Cerebellar cortex (tissue), 1 donor: ENCODE measurements around the gene NOTUM.

ENCODE experiments used
- DNase-seq: peaks from one replicate; pipeline ENCODE4 v3.0.0-alpha.2; 2015; ENCODE audit warnings: low spot score

NOTUM gene

GRCh38 chr17:81961087-81961511 is at the start of gene NOTUM:
NOTUM (minus strand) TSS chr17:81961187; CDS start chr17:81960909, 278 bp downstream.
- no peak for DNase-seq

DNA sequence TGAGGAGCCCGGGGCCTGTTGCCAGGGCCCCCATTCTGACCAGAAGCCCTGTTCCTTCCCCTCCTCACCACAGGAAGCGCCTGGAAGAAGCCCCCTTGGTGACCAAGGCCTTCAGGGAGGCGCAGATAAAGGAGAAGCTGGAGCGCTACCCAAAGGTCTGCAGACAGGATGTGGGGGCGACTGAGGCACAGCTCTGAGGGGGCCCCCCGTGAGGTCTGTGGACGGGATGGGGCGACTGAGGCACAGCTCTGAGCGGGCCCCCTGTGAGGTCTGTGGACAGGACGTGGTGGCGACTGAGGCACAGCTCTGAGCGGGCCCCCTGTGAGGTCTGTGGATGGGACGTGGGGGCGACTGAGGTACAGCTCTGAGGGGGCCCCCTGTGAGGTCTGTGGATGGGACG is 48.4 kb upstream of the NOTUM start:
- DNase-seq: no peak

- DNase-seq: no peak
Observed at GRCh38 chr17:82008941-82009405, 48.0 kb upstream of the NOTUM start.

DNA sequence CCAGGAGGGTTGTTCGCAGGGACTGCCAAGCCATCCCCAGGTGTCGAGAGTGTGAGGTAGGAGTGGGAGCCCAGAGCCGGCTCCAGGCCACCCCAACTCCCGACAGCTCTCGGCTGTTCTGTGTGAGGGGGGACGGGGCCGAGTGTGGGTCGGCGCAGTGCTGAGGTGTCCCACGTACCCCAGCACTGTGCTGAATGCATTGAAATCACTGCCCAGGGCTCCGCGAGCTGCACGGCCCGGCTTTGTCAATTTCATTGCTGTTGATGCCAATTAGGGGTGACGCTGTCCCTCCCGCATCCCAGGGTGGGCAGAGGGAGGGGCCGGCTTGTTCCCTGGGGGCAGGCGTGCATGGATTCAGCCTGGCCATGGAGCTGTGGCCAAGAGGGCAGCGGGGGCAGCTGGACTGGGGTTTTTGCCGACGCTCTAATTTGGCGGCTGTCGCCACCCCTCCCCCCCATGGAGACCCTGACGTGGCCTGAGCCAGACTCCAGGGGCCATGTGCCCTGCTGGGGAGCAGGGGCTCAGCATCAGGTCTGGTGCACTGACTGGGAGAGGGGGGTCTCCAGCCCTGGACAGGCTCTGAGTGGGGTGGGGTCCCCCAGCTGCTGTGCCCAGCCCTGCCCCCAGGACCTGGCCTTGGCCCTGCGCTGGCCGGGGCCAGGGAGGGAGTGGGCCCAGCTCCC is 47.4 kb upstream of the NOTUM start:
- DNase-seq: no peak

DNA sequence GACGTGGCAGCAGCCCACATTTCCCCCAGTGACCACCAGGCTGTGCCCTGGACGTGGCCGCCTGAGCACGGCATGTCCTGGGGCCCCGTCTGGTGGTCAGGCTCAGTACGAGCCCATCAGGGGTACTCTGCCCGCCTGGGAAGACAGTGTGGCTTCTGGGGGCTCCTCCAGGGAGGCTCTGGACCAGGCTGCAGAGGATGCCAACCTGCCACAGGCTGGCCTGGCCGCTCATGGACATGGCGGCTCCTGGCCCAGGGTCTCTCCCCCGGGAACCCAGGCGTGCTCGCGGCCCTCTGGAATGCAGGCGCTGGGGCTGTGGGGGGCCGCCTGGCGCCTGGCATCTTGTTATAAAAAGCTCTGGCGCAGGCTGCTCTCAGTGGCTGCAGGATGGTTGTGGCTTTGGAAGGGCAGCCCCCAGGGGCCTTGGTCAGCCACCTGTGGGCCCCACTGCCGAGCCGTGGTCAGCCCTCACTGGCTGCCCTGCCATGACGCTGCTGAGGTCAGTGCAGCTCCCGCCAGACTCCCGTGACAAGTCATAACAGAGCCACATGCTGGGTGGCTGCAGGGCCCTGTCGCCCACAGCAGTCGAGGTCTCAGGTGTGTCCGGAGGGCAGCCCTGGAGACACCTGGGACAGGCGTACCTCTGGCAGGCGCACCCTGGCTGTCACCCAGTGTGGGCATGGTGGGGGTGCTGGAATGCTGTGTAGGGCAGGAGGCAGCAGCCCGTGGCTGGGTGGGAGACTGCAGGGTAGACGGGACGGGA is 46.7 kb upstream of the NOTUM start:
- DNase-seq: no peak

GRCh38 chr17:82007228-82007494 is 46.2 kb upstream of the NOTUM start:
- DNase-seq: no peak

DNA sequence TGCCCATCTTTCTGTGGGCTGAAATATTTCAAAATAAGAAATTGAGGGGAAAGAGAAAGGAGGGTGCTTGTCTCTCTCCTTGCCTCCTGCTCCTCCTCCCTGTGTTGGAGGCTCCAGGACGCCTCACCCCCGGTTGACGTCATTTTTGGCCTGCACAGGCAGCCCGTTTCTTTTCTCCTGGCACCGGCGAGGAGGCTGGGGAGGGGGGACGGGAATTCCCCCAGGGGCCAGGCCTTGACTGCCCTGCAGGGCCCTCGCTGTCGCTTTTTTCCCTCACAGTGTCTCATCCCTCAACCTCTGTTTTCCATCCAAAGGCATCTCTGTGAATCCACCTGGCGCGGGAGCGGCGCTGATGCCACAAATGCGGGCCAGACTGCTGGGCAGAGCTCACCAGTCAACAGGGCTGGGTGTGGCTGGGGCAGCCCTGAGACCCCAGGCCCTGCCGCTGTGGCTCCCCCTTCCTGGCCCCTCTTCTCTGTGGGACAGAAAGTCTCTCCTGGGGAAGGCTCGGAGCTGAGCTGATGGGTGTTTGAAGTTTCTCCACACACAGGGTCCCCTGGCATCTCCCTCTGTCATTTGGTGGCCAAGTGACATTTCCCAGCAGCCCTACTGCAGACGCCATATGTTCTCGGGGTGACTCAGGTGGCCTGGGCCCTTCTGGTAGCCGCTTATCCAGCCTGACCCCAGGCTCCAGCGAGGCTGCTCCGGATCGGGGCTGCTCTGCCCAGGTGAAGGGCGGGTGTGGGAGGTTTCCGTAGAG is 45.7 kb upstream of the NOTUM start:
- peak; percentile 78 for DNase-seq

- DNase-seq: no peak
Observed at GRCh38 chr17:82005701-82006348, 44.8 kb upstream of the NOTUM start.

DNA sequence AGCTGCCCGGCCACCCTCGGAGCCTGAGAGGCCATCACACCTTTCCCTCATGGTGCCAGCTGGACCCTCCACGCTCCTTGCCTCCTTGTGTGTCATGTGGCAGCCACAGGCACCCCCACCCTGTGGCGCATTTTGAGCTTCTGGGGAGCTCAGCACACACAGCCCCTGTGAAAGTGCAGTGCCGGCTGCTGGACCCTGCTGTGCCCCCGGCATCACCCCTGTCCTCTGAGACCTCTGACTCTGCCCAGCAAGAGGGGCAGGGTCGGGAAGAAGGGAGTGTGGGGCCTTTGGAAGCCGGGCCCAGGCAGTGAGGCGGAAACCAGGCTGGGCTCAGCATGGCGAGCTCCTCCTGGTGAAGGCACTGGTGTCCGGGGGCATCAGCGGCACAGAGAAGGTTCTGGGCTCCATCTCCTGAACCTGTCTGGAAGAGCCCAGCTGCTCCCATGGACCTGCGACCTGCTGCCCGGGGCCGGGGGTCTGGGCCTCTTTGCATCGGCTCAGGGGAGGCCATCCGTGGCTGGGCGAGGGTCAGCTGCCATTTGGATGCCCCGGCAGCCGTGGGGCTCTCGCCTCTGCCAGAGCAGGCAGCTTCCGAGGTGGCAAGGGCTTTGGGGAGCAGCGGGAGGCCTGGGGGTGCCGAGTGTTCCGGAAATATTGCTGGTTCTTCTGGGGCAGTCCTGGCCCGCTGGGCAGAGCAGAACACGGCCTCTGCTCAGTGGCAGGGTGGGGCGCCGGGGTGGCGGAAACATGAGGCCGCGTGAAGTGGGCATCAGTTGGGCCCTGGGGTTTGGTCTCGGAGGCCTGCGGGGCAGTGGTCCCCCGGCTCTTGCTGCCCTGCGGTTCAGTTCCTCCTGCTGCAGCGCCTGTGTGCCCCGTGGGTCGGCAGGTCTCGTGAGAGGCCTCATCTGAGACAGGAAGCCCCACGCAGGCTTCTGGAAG is 43.8 kb upstream of the NOTUM start:
- no peak for DNase-seq

- DNase-seq: no peak
Observed at GRCh38 chr17:82003411-82004381, 42.7 kb upstream of the NOTUM start.

GRCh38 chr17:82001571-82002056 is 40.6 kb upstream of the NOTUM start:
- no peak for DNase-seq

GRCh38 chr17:82000803-82001570 is 40.0 kb upstream of the NOTUM start:
- no peak for DNase-seq

DNA sequence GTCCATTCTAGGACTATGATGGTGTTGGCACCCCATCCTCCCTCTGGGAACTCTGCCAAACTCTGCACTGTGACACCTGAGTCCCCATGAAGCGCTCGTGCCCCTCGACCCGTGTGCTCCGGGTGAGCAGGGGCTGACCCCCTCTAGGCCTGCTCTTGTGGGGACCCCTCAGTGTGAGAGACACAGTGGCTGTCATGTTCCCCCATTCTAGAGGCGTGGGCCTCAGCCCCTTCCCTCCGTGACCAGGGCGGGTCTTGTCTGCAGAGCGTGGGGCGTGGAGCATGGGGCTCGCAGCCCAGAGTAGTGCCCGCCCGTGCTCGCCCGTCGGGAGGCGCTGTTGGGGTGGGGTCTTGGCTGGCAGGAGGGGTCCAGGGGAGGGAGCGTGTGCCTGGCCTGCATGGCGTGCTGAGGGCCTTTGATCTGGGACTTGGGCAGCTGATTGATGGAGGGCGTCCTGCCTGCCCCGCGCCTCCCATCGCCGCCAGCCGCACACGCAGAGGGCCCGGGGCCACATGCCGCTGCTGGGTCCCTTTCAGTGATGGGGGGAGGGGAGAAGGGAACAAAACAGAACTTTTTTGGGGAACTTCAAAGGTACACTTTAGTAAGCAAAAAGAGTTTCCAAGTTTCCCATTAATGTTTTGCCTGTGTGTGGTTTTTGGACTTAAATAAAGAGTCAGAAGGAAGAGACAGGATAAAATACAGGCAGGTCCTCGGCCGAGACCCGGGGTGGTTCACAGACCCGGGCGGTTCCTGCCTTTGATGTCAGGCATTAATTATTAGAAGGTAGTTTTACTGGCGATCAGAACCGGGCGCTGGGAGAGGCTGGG is 39.2 kb upstream of the NOTUM start:
- no peak for DNase-seq

DNA sequence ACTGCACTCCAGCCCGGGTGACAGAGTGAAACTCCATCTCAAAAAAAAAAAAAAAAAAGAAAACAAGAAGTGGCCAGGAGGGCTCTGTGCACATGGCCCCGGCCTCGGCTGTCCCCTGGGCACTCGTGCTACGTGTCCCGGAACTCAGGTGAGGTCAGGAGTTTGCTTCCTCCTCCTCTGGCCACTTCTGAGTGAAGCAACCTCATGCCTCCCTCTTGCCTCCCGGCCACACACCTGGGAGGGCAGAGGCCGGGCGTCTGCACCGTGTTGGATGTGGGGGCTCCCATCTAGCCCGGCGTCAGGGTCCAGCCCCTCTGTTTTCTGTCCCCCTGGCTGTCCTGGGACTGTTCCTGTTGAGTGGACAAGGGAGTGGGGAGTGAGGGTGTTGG is 38.6 kb upstream of the NOTUM start:
- DNase-seq: no peak

GRCh38 chr17:81998691-81999438 is 37.9 kb upstream of the NOTUM start:
- DNase-seq: no peak

GRCh38 chr17:81998212-81998611 is 37.2 kb upstream of the NOTUM start:
- DNase-seq: no peak

GRCh38 chr17:81996757-81997441 is 35.9 kb upstream of the NOTUM start:
- DNase-seq: no peak
